ENCODE results near the gene UQCC3.
"Not testable (repeated sequence)": the region's sequence is repeated elsewhere in the genome, so short reads cannot be mapped to it uniquely, and the experiment has no call there.

The UQCC3 gene

GRCh38 chr11:62688491-62688890, 17.0 kb downstream of the UQCC3 start:
- peak overlapping the region in 2 of 7 experiments; percentile 13 to 33 for H3K4me3 ChIP-seq
- H3K27ac ChIP-seq = peak overlapping the region in 10 of 21 experiments; percentile 33 to 82 (median 58)

DNA sequence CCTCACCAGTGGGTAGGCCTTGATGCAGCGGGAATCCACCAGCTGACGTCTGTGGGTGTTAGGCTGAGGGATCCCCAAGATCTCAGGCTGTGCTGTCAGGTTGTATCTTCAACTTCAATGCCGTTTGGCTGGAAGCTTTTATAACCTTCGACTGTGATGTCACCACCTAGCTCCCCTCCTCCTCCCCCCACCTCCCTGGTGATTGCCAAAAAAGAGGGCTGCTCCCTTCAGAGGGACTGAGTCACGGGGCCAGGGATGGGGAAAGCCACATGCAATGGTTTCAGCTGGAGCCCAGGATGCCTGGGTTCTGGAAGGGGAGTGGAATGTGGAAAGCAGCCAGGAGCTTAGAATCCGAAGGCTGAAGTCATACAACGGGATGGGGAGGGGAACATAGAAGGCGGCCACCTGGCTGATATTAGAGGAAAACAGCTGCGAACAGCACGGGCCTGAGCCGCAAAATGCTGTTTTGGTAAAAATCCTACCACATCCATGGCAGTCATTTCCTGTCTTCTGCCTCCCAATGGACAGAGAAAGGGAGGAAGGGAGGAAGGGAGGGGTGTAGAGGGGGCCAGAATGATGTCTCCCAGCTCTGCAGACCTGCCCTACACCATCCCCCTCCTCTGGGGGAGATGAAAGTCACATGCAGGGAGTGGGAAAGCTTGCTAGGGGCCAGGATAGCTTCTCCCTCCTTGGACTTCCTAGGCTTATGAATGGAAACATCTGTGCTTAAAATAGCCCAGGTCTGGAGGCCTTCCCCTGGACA, 18.1 kb downstream of the UQCC3 start, which contains the start of gene LRRN4CL:
TSS of gene LRRN4CL (minus strand) at position 110 of the 763 bp plus-strand sequence. CDS start 1,022 bp downstream, outside the sequence.
- Histone ChIP-seq H3K4me3 (peak within 1 kb of the TSS in 2 of 7 experiments; percentile 13 to 33), H3K27ac (peak within 1 kb of the TSS in 15 of 21 experiments; percentile 19 to 82 (median 50))

GRCh38 chr11:62693624-62694023, 22.2 kb downstream of the UQCC3 start:
- H3K4me3 ChIP-seq, H3K27ac ChIP-seq: not testable (repeated sequence)

- Histone ChIP-seq H3K4me3 (no peak overlapping the region), H3K27ac (peak overlapping the region in 7 of 21 experiments; percentile 3 to 62 (median 34))
Observed at GRCh38 chr11:62694455-62695167, 23.1 kb downstream of the UQCC3 start.

DNA sequence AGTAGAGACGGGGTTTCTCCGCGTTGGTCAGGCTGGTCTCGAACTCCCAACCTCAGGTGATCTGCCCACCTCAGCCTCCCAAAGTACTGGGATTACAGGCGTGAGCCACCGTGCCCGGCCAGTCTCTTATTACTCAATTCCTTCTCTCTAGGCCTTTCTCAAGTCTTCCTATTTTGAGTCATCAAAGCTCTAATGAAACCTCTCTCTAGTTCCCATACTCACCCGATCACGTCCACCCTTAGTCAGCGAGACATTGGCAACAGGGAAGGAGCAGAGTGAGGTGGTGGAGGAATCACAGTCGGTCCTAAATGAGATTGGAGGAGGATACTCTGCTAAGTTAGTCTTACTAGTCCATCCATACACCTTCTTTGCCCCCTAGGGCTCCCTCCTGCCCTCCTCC, 30.8 kb downstream of the UQCC3 start:
- H3K27ac ChIP-seq = peak overlapping the region in 1 of 21 experiments; percentile 21
- H3K4me3 ChIP-seq = no peak overlapping the region

DNA sequence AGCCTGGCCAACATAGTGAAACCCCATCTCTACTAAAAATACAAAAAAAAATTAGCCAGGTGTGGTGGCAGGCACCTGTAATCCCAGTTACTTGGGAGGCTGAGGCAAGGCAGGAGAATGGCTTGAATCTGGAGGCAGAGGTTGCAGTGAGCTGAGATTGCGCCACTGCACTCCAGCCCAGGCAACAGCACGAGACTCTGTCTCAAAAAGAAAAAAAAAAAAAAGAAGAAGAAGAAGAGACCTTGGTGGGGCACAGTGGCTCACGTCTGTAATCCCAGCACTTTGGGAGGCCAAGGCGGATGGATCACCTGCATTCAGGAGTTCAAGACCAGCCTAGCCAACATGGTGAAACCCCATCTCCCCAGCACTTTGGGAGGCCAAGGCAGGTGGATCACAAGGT, 32.4 kb downstream of the UQCC3 start:
- H3K4me3 ChIP-seq, H3K27ac ChIP-seq: not testable (repeated sequence)

- peak overlapping the region; percentile 62 to 85 (median 66) for H3K4me3 ChIP-seq
- H3K27ac ChIP-seq = peak overlapping the region in 20 of 21 experiments; percentile 45 to 91 (median 78)
Observed at GRCh38 chr11:62705413-62705812, 33.9 kb downstream of the UQCC3 start.

- peak overlapping the region in 20 of 21 experiments; percentile 45 to 91 (median 78) for H3K27ac ChIP-seq
- peak overlapping the region; percentile 62 to 85 (median 66) for H3K4me3 ChIP-seq
Observed at GRCh38 chr11:62705880-62706849, 34.7 kb downstream of the UQCC3 start.

DNA sequence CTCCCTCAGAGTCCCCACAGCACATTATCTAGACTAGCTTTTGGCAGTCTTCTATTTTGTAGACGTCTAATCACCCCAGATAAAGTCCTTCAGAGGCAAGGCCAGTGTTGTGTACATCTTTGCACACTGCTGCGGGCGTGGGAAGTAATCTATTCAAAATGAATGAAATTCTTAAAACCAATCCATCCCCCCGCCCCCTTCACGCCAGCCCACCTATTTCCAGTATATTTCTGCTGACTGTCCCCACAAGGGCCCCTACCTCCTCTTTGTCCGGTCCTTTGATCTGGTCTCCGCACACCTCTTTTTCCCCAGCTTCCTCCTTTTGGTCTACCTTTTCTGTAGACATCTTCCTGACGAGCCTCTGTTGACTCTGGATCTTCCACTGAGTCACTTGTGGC, 35.4 kb downstream of the UQCC3 start:
- H3K27ac ChIP-seq = peak overlapping the region in 18 of 21 experiments; percentile 51 to 91 (median 78)
- H3K4me3 ChIP-seq = peak overlapping the region in 4 of 7 experiments; percentile 63 to 73 (median 67)

GRCh38 chr11:62707277-62707861, 35.9 kb downstream of the UQCC3 start, which contains the start of the genes BSCL2 and GNG3:
BSCL2 (minus strand) TSS chr11:62707424; CDS start chr11:62707195, 229 bp downstream.
GNG3 (plus strand) TSS chr11:62707676; CDS start chr11:62708296, 620 bp downstream.
- peak within 1 kb of the TSS; percentile 33 to 99 (median 96) for H3K27ac ChIP-seq
- H3K4me3 ChIP-seq = peak within 1 kb of the TSS; percentile 62 to 85 (median 66)

GRCh38 chr11:62708392-62708791, 36.9 kb downstream of the UQCC3 start:
- Histone ChIP-seq H3K4me3 (peak overlapping the region in 5 of 7 experiments; percentile 40 to 58 (median 46)), H3K27ac (peak overlapping the region in 20 of 21 experiments; percentile 33 to 99 (median 96))

DNA sequence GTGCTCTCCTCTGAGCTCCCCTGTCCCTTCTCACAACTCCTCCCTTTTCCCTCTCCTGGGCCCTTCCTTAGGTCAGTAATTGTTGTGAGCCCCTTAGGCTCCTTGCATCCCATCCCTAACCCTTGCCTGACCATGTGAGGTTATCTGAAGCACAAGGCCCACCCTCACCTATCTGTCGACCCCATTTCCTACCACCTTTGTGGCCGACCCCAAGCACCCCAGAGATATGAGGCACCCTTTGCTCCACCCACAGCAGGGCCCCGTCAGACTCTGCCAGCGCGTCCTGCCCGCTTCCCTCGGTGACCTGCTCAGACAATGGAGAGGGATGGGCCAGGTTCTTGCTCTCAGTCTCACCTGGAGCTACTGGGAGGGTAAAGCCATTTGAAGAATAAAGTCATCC, 37.3 kb downstream of the UQCC3 start:
- peak overlapping the region; percentile 33 to 99 (median 96) for H3K27ac ChIP-seq
- peak overlapping the region; percentile 31 to 58 (median 41) for H3K4me3 ChIP-seq

DNA sequence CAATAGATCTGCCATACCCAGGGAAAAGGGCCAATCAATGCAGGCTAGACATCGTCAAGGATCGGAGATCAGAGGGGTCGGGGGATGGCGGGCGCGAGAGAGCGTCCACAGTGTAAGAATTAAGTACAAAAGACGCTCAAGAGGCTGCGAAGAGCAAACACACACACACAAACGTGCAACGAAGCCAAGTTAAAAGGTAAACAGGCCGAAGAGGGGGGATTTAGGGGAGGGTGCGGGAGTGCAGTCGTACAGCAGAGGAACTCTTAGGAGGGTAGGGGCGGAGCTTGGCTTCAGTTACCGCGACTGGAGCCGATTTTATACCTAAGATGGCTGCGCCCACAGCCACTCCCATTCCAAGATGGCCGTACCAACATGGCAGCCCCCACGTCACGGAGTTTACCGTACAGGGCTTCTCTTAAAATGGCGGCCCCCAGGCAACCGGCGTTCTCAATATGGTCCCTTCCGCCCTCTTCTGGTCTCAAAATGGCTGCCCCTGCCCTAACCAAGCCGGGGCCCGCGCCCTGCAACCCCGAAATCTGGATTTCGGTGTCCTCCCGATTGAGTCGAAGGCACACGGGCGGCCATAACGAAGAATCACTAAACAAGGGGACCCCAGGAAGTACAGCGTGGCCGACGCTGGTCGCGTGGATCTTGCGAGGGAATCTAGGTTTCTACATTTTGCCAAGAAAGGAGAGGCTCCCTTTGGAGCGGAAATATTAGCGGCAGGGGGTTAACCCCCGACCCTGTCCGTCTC, 38.0 kb downstream of the UQCC3 start:
- Histone ChIP-seq H3K4me3 (peak overlapping the region; percentile 31 to 58 (median 41)), H3K27ac (peak overlapping the region; percentile 66 to 99 (median 96))

DNA sequence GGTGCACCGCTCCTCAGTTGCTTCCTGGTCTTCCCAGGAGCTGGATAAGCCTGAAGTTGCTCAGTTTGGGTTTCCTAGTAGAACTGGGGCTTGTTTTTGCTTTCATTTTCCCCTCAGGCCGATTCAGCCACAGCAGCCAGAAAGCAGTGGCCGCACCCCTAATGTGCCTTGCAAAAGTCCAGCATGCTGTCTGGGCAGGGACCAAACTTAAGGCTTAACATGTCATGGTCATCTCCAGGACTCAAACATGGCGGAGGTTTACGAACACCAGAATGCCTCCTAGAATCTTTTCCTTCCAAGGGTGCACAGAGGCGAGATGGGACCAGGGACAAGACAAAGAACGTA, 38.5 kb downstream of the UQCC3 start:
- H3K27ac ChIP-seq = peak overlapping the region; percentile 66 to 99 (median 96)
- peak overlapping the region; percentile 31 to 58 (median 41) for H3K4me3 ChIP-seq

- Histone ChIP-seq H3K4me3 (no peak overlapping the region), H3K27ac (peak overlapping the region in 1 of 21 experiments; percentile 16)
Observed at GRCh38 chr11:62712276-62712812, 40.9 kb downstream of the UQCC3 start.

DNA sequence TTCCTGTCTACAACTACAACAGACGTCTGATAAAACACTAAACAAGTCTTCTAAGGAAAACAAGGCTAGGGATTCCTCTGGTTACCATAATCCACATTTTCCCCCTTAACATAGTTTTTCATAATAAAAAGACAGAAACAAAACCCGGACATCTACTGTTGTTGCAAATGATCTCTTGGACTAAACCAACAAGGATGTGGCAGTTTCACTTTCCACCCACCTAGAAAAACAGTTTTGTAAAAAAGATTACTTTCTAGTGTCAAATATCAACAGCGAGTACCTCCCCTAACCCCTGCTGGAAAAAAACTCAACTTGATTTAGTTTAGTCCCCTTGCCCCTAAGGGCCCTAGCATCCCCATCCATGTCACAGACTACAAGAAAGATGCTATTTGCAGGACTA, 41.4 kb downstream of the UQCC3 start:
- Histone ChIP-seq H3K4me3 (no peak overlapping the region), H3K27ac (peak overlapping the region in 3 of 21 experiments; percentile 8 to 15 (median 9))

GRCh38 chr11:62713343-62713742, 41.9 kb downstream of the UQCC3 start:
- peak overlapping the region in 3 of 21 experiments; percentile 8 to 15 (median 9) for H3K27ac ChIP-seq
- H3K4me3 ChIP-seq = no peak overlapping the region
